Karpas-422 (cell line): ENCODE data around the gene ACAP2. TPM values are rescaled to one million over a fixed set of nuclear protein-coding genes. Genes with fewer than 3 reads are reported as not detected.

Source experiments
- DNase-seq: peaks from one replicate; pipeline ENCODE4 v3.0.0-alpha.2; 2015
- H2AFZ ChIP-seq: fragments of 200-600 bp; sonication (generic); 2 replicates; pipeline ENCODE4 v1.6.1; 2014; ENCODE audit warnings: antibody characterized with exemption, low read length, mixed read lengths
- H3K27ac ChIP-seq: fragments of 200-600 bp; sonication (generic); 2 replicates; pipeline ENCODE4 v1.5.1; 2014; ENCODE audit warnings: mild to moderate bottlenecking, low read length, moderate library complexity
- H3K27me3 ChIP-seq: fragments of 200-600 bp; sonication (generic); 2 replicates; pipeline ENCODE4 v1.6.1; 2014; ENCODE audit warnings: low read length, mixed read lengths
- H3K36me3 ChIP-seq: fragments of 200-600 bp; sonication (generic); 2 replicates; pipeline ENCODE4 v1.6.1; 2014; ENCODE audit warnings: low read length, mixed read lengths; ENCODE audit not compliant: insufficient read depth
- H3K4me1 ChIP-seq: fragments of 200-600 bp; sonication (generic); 2 replicates; pipeline ENCODE4 v1.6.1; 2014; ENCODE audit warnings: mild to moderate bottlenecking, low read length, mixed read lengths
- H3K4me2 ChIP-seq: fragments of 200-600 bp; sonication (generic); 2 replicates; pipeline ENCODE4 v1.6.1; 2014; ENCODE audit warnings: low read length, low read depth, mild to moderate bottlenecking; ENCODE audit not compliant: poor library complexity, severe bottlenecking
- H3K4me3 ChIP-seq: fragments of 200-600 bp; sonication (generic); 2 replicates; pipeline ENCODE4 v1.5.1; 2014; ENCODE audit warnings: mild to moderate bottlenecking, antibody characterized with exemption, low read length, mixed read lengths
- H3K79me2 ChIP-seq: fragments of 200-600 bp; sonication (generic); 2 replicates; pipeline ENCODE4 v1.6.1; 2014; ENCODE audit warnings: mild to moderate bottlenecking, low read length, mixed read lengths
- H3K9ac ChIP-seq: fragments of 200-600 bp; sonication (generic); 2 replicates; pipeline ENCODE4 v1.6.0; 2014; ENCODE audit warnings: low read length
- H3K9me2 ChIP-seq: fragments of 200-600 bp; sonication (generic), shearing (Covaris generic); replicated peaks from 2 replicates; pipeline ENCODE4 v1.6.0; 2014; ENCODE audit warnings: mild to moderate bottlenecking, low read length, moderate library complexity; ENCODE audit not compliant: insufficient read depth
- H3K9me3 ChIP-seq: fragments of 300-700, 200-600 bp; sonication (generic); 2 replicates; pipeline ENCODE4 v1.6.1; 2014; ENCODE audit warnings: low read length, mixed read lengths
- H4K20me1 ChIP-seq: fragments of 200-600 bp; sonication (generic); 2 replicates; pipeline ENCODE4 v1.6.1; 2014; ENCODE audit warnings: mild to moderate bottlenecking, antibody characterized with exemption, low read length, low read depth; ENCODE audit not compliant: insufficient read depth
- total RNA-seq: library from RNA; depleted of rRNA; stranded (reverse); fragments of >200 nt; shearing (Covaris generic); gene quantifications from 2 replicates; pipeline ENCODE4 v1.2.3, GENCODE V29; 2014; ENCODE audit warnings: low replicate concordance

ACAP2 gene
- total RNA-seq, 1 experiment from 2014 or later: 260 TPM

- no peaks in the 10 kb centered on the region for H4K20me1 ChIP-seq
- H3K4me3 ChIP-seq: no peak overlapping the region
- no peaks in the 10 kb centered on the region for H3K27me3 ChIP-seq
- H3K36me3 ChIP-seq: no peaks in the 10 kb centered on the region
- H2AFZ ChIP-seq: no peak overlapping the region
- no peaks in the 10 kb centered on the region for H3K9me3 ChIP-seq
- H3K4me2 ChIP-seq: no peak overlapping the region
- no peaks in the 10 kb centered on the region for H3K9me2 ChIP-seq
- peaks cover 8% of the 10 kb centered on the region for H3K4me1 ChIP-seq
- no peak overlapping the region for H3K27ac ChIP-seq
- no peak overlapping the region for H3K9ac ChIP-seq
- H3K79me2 ChIP-seq: no peaks in the 10 kb centered on the region
- no peak for DNase-seq
These were observed 19.4 kb upstream of the ACAP2 start for GRCh38 chr3:195462308-195462610.

- DNase-seq: peak; percentile 36
- no peaks in the 10 kb centered on the region for H3K9me3 ChIP-seq
- H3K9ac ChIP-seq: no peak overlapping the region
- peaks cover 8% of the 10 kb centered on the region for H3K4me1 ChIP-seq
- H3K79me2 ChIP-seq: no peaks in the 10 kb centered on the region
- H3K4me3 ChIP-seq: no peak overlapping the region
- H3K9me2 ChIP-seq: no peaks in the 10 kb centered on the region
- H3K4me2 ChIP-seq: no peak overlapping the region
- H3K27me3 ChIP-seq: no peaks in the 10 kb centered on the region
- H3K27ac ChIP-seq: no peak overlapping the region
- H3K36me3 ChIP-seq: no peaks in the 10 kb centered on the region
- no peak overlapping the region for H2AFZ ChIP-seq
- no peaks in the 10 kb centered on the region for H4K20me1 ChIP-seq
These were observed 18.9 kb upstream of the ACAP2 start for GRCh38 chr3:195461594-195462307.

- Histone ChIP-seq H3K36me3 (no peaks in the 10 kb centered on the region), H3K9me3 (no peaks in the 10 kb centered on the region), H3K4me3 (no peak overlapping the region), H2AFZ (no peak overlapping the region), H3K4me1 (peaks cover 8% of the 10 kb centered on the region), H4K20me1 (no peaks in the 10 kb centered on the region), H3K79me2 (no peaks in the 10 kb centered on the region), H3K27ac (no peak overlapping the region), H3K27me3 (no peaks in the 10 kb centered on the region), H3K9me2 (no peaks in the 10 kb centered on the region), H3K9ac (no peak overlapping the region), H3K4me2 (no peak overlapping the region)
- DNase-seq: no peak
These were observed 17.4 kb upstream of the ACAP2 start for GRCh38 chr3:195460091-195460713.

GRCh38 chr3:195458316-195458717 is 15.5 kb upstream of the ACAP2 start:
- no peaks in the 10 kb centered on the region for H3K36me3 ChIP-seq
- no peaks in the 10 kb centered on the region for H3K79me2 ChIP-seq
- H3K9ac ChIP-seq: no peak overlapping the region
- H3K9me2 ChIP-seq: no peaks in the 10 kb centered on the region
- H3K4me1 ChIP-seq: peaks cover 8% of the 10 kb centered on the region
- no peaks in the 10 kb centered on the region for H3K9me3 ChIP-seq
- H3K4me2 ChIP-seq: peak overlapping the region; percentile 39
- H4K20me1 ChIP-seq: no peaks in the 10 kb centered on the region
- peak; percentile 48 for DNase-seq
- H2AFZ ChIP-seq: peak overlapping the region; percentile 71
- no peak overlapping the region for H3K4me3 ChIP-seq
- no peaks in the 10 kb centered on the region for H3K27me3 ChIP-seq
- H3K27ac ChIP-seq: no peak overlapping the region

GRCh38 chr3:195455789-195456188 is 13.0 kb upstream of the ACAP2 start:
- H3K9me3 ChIP-seq: no peaks in the 10 kb centered on the region
- peaks cover 8% of the 10 kb centered on the region for H3K4me1 ChIP-seq
- no peaks in the 10 kb centered on the region for H3K36me3 ChIP-seq
- H4K20me1 ChIP-seq: no peaks in the 10 kb centered on the region
- H2AFZ ChIP-seq: no peak overlapping the region
- H3K4me3 ChIP-seq: no peak overlapping the region
- no peak overlapping the region for H3K27ac ChIP-seq
- H3K9me2 ChIP-seq: no peaks in the 10 kb centered on the region
- H3K9ac ChIP-seq: no peak overlapping the region
- no peaks in the 10 kb centered on the region for H3K79me2 ChIP-seq
- no peak for DNase-seq
- no peaks in the 10 kb centered on the region for H3K27me3 ChIP-seq
- H3K4me2 ChIP-seq: no peak overlapping the region

- no peak overlapping the region for H3K9ac ChIP-seq
- no peaks in the 10 kb centered on the region for H3K9me2 ChIP-seq
- H2AFZ ChIP-seq: no peak overlapping the region
- no peak overlapping the region for H3K4me2 ChIP-seq
- no peaks in the 10 kb centered on the region for H3K27me3 ChIP-seq
- H3K4me1 ChIP-seq: peaks cover 2% of the 10 kb centered on the region
- no peak overlapping the region for H3K27ac ChIP-seq
- H3K36me3 ChIP-seq: no peaks in the 10 kb centered on the region
- H4K20me1 ChIP-seq: no peaks in the 10 kb centered on the region
- no peaks in the 10 kb centered on the region for H3K9me3 ChIP-seq
- no peaks in the 10 kb centered on the region for H3K79me2 ChIP-seq
- no peak overlapping the region for H3K4me3 ChIP-seq
- no peak for DNase-seq
These were observed 10.4 kb upstream of the ACAP2 start for GRCh38 chr3:195453236-195453635.

GRCh38 chr3:195451373-195452015 is 8.7 kb upstream of the ACAP2 start:
- Histone ChIP-seq H2AFZ (no peak overlapping the region), H3K4me2 (no peak overlapping the region), H3K9ac (no peak overlapping the region), H4K20me1 (no peaks in the 10 kb centered on the region), H3K79me2 (no peaks in the 10 kb centered on the region), H3K27me3 (no peaks in the 10 kb centered on the region), H3K27ac (no peak overlapping the region), H3K9me3 (no peaks in the 10 kb centered on the region), H3K4me1 (peaks cover 8% of the 10 kb centered on the region), H3K36me3 (no peaks in the 10 kb centered on the region), H3K4me3 (no peak overlapping the region), H3K9me2 (no peaks in the 10 kb centered on the region)
- no peak for DNase-seq

- no peaks in the 10 kb centered on the region for H3K79me2 ChIP-seq
- no peaks in the 10 kb centered on the region for H3K9me2 ChIP-seq
- no peak overlapping the region for H3K9ac ChIP-seq
- no peak overlapping the region for H2AFZ ChIP-seq
- no peak overlapping the region for H3K4me2 ChIP-seq
- no peaks in the 10 kb centered on the region for H3K27me3 ChIP-seq
- H4K20me1 ChIP-seq: no peaks in the 10 kb centered on the region
- no peak for DNase-seq
- no peak overlapping the region for H3K27ac ChIP-seq
- H3K4me3 ChIP-seq: no peak overlapping the region
- H3K36me3 ChIP-seq: no peaks in the 10 kb centered on the region
- H3K4me1 ChIP-seq: peaks cover 15% of the 10 kb centered on the region
- no peaks in the 10 kb centered on the region for H3K9me3 ChIP-seq
These were observed 8.0 kb upstream of the ACAP2 start for GRCh38 chr3:195450731-195451229.
